GM23338 (cell line): Measurements from ENCODE around the gene HERPUD1.
"Not testable (repeated sequence)": the region's sequence is repeated elsewhere in the genome, so short reads cannot be mapped to it uniquely, and the experiment has no call there.

ENCODE experiments used
- CREB1 ChIP-seq: fragments of 250-450 bp; sonication (Bioruptor Pico); IDR thresholded peaks from 2 replicates; pipeline ENCODE4 v1.5.0; 2020; ENCODE audit warnings: low read depth, mild to moderate bottlenecking, moderate library complexity
- EZH2 ChIP-seq: fragments of 200-600 bp; sonication (generic); IDR thresholded peaks from one replicate; pipeline ENCODE4 v1.8.0; 2017; ENCODE audit warnings: antibody characterized with exemption, mild to moderate bottlenecking, low read depth; ENCODE audit not compliant: unreplicated experiment
- EZH2phosphoT487 ChIP-seq: fragments of 200-600 bp; sonication (generic); IDR thresholded peaks from one replicate; pipeline ENCODE4 v1.8.1; 2018; ENCODE audit warnings: antibody characterized with exemption; ENCODE audit not compliant: unreplicated experiment
- JUNB ChIP-seq: IDR thresholded peaks from one replicate; pipeline ENCODE4 v1.6.1; 2016; ENCODE audit warnings: antibody characterized with exemption; ENCODE audit not compliant: unreplicated experiment
- NANOG ChIP-seq: IDR thresholded peaks from 2 replicates; pipeline ENCODE4 v1.6.1; 2016; ENCODE audit warnings: antibody characterized with exemption, borderline replicate concordance
- POLR2AphosphoS5 ChIP-seq: IDR thresholded peaks from 2 replicates; pipeline ENCODE4 v1.6.1; 2016; ENCODE audit warnings: antibody characterized with exemption, low read depth
- ZNF331 ChIP-seq: fragments of 250-450 bp; sonication (Bioruptor Pico); IDR thresholded peaks from 2 replicates; pipeline ENCODE4 v1.5.0; 2020; ENCODE audit warnings: low read depth, mild to moderate bottlenecking, moderate library complexity
- TF ChIP-seq, protein P1 (sequence below), 2 experiments: fragments of 200-600 bp in 1 of 2; sonication (generic) in 1 of 2; conservative IDR thresholded peaks; 2 replicates each; pipeline versions ENCODE4 v1.5.1 to v1.6.1; 2016 to 2017; ENCODE audit warnings: antibody characterized with exemption in 2 of 2, low read depth in 2 of 2, mild to moderate bottlenecking in 2 of 2, moderate library complexity in 1 of 2
- TF ChIP-seq, protein P2 (sequence below): IDR thresholded peaks from 2 replicates; pipeline ENCODE4 v1.6.1; 2016; ENCODE audit warnings: antibody characterized with exemption
- TF ChIP-seq, protein P3 (sequence below): IDR thresholded peaks from one replicate; pipeline ENCODE4 v1.6.1; 2018; ENCODE audit warnings: antibody characterized with exemption; ENCODE audit not compliant: unreplicated experiment

DNA sequence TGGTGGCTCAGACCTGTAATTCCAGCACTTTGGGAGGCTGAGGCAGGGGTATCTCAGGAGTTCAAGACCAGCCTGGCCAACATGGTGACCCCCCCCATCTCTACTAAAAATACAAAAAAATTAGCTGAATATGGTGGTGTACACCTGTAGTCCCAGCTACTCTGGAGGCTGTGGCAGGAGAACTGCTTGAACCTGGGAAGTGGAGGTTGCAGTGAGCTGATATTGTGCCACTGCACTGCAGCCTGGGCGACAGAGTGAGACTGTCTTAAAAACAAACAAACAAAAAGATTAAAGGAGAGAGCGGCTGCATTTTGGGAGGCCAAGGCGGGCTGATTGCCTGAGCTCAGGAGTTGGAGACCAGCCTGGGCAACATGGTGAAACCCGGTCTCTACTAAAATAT, 55.0 kb downstream of the HERPUD1 start:
- TF ChIP-seq POLR2AphosphoS5; EZH2phosphoT487; EZH2; JUNB; ZNF331 (CRISPR knock-in tag); NANOG; CREB1: not testable (repeated sequence)
- TF ChIP-seq, protein P1, sequence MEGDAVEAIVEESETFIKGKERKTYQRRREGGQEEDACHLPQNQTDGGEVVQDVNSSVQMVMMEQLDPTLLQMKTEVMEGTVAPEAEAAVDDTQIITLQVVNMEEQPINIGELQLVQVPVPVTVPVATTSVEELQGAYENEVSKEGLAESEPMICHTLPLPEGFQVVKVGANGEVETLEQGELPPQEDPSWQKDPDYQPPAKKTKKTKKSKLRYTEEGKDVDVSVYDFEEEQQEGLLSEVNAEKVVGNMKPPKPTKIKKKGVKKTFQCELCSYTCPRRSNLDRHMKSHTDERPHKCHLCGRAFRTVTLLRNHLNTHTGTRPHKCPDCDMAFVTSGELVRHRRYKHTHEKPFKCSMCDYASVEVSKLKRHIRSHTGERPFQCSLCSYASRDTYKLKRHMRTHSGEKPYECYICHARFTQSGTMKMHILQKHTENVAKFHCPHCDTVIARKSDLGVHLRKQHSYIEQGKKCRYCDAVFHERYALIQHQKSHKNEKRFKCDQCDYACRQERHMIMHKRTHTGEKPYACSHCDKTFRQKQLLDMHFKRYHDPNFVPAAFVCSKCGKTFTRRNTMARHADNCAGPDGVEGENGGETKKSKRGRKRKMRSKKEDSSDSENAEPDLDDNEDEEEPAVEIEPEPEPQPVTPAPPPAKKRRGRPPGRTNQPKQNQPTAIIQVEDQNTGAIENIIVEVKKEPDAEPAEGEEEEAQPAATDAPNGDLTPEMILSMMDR (conservative IDR thresholded peaks at IDR 0.05; ENCODE audit: low read depth in 2 of 2) = not testable (repeated sequence)
- TF ChIP-seq, protein P2, sequence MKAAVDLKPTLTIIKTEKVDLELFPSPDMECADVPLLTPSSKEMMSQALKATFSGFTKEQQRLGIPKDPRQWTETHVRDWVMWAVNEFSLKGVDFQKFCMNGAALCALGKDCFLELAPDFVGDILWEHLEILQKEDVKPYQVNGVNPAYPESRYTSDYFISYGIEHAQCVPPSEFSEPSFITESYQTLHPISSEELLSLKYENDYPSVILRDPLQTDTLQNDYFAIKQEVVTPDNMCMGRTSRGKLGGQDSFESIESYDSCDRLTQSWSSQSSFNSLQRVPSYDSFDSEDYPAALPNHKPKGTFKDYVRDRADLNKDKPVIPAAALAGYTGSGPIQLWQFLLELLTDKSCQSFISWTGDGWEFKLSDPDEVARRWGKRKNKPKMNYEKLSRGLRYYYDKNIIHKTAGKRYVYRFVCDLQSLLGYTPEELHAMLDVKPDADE = not testable (repeated sequence)
- TF ChIP-seq, protein P3, sequence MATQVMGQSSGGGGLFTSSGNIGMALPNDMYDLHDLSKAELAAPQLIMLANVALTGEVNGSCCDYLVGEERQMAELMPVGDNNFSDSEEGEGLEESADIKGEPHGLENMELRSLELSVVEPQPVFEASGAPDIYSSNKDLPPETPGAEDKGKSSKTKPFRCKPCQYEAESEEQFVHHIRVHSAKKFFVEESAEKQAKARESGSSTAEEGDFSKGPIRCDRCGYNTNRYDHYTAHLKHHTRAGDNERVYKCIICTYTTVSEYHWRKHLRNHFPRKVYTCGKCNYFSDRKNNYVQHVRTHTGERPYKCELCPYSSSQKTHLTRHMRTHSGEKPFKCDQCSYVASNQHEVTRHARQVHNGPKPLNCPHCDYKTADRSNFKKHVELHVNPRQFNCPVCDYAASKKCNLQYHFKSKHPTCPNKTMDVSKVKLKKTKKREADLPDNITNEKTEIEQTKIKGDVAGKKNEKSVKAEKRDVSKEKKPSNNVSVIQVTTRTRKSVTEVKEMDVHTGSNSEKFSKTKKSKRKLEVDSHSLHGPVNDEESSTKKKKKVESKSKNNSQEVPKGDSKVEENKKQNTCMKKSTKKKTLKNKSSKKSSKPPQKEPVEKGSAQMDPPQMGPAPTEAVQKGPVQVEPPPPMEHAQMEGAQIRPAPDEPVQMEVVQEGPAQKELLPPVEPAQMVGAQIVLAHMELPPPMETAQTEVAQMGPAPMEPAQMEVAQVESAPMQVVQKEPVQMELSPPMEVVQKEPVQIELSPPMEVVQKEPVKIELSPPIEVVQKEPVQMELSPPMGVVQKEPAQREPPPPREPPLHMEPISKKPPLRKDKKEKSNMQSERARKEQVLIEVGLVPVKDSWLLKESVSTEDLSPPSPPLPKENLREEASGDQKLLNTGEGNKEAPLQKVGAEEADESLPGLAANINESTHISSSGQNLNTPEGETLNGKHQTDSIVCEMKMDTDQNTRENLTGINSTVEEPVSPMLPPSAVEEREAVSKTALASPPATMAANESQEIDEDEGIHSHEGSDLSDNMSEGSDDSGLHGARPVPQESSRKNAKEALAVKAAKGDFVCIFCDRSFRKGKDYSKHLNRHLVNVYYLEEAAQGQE = not testable (repeated sequence)
